ENCODE measurements around the gene TLCD4. TPM values are rescaled to one million over a fixed set of nuclear protein-coding genes. Genes with fewer than 3 reads are reported as not detected.

The TLCD4 gene
- total RNA-seq, 1 donor from 2014 or later: 5.7 TPM

- Histone ChIP-seq H3K27me3 (no peaks in the 10 kb centered on the region), H3K79me2 (ENCODE audit: low read depth) (no peaks in the 10 kb centered on the region), H3K27ac (no peak overlapping the region), H3K36me3 (no peaks in the 10 kb centered on the region), H3F3A (ENCODE audit: low read depth) (no peaks in the 10 kb centered on the region), H2AFZ (replicated peaks) (no peak overlapping the region), H3K4me1 (no peaks in the 10 kb centered on the region), H3K4me3 (no peak overlapping the region), H3K9ac (no peak overlapping the region), H3K9me3 (ENCODE audit: low read depth) (no peaks in the 10 kb centered on the region), H3K4me2 (no peak overlapping the region), H4K20me1 (ENCODE audit: low read depth) (no peaks in the 10 kb centered on the region)
- Mint-ChIP-seq H3K4me3 (no peak overlapping the region), H3K36me3 (no peaks in the 10 kb centered on the region), H3K4me1 (no peaks in the 10 kb centered on the region), H3K27ac (no peak overlapping the region), H3K9me3 (no peaks in the 10 kb centered on the region), H3K27me3 (ENCODE audit: insufficient read depth, low read depth) (peaks cover 2% of the 10 kb centered on the region)
- DNase-seq (ENCODE audit: low spot score): no peak
- TF ChIP-seq, protein P1, sequence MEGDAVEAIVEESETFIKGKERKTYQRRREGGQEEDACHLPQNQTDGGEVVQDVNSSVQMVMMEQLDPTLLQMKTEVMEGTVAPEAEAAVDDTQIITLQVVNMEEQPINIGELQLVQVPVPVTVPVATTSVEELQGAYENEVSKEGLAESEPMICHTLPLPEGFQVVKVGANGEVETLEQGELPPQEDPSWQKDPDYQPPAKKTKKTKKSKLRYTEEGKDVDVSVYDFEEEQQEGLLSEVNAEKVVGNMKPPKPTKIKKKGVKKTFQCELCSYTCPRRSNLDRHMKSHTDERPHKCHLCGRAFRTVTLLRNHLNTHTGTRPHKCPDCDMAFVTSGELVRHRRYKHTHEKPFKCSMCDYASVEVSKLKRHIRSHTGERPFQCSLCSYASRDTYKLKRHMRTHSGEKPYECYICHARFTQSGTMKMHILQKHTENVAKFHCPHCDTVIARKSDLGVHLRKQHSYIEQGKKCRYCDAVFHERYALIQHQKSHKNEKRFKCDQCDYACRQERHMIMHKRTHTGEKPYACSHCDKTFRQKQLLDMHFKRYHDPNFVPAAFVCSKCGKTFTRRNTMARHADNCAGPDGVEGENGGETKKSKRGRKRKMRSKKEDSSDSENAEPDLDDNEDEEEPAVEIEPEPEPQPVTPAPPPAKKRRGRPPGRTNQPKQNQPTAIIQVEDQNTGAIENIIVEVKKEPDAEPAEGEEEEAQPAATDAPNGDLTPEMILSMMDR (IDR thresholded peaks at IDR 0.05): no peak
- TF ChIP-seq EZH2 (IDR thresholded peaks at IDR 0.05) (no peak), EZH2phosphoT487 (IDR thresholded peaks at IDR 0.05) (no peak)
These were observed 19.0 kb upstream of the TLCD4 start for GRCh38 chr1:95098196-95098595.

- no peak for DNase-seq (ENCODE audit: low spot score)
- H4K20me1 ChIP-seq (ENCODE audit: low read depth): no peaks in the 10 kb centered on the region
- TF ChIP-seq EZH2phosphoT487 (IDR thresholded peaks at IDR 0.05) (no peak), EZH2 (IDR thresholded peaks at IDR 0.05) (no peak)
- TF ChIP-seq, protein P1 (IDR thresholded peaks at IDR 0.05): no peak
- Mint-ChIP-seq H3K4me3 (no peak overlapping the region), H3K27me3 (ENCODE audit: insufficient read depth, low read depth) (peaks cover 2% of the 10 kb centered on the region), H3K27ac (no peak overlapping the region), H3K4me1 (no peaks in the 10 kb centered on the region), H3K9me3 (peaks cover 2% of the 10 kb centered on the region), H3K36me3 (no peaks in the 10 kb centered on the region)
- no peak overlapping the region for H2AFZ ChIP-seq (replicated peaks)
- H3K4me2 ChIP-seq: no peak overlapping the region
- H3K4me3 ChIP-seq: no peak overlapping the region
- no peaks in the 10 kb centered on the region for H3K36me3 ChIP-seq
- H3K27me3 ChIP-seq: no peaks in the 10 kb centered on the region
- H3K4me1 ChIP-seq: no peaks in the 10 kb centered on the region
- H3K9ac ChIP-seq: no peak overlapping the region
- H3K9me3 ChIP-seq (ENCODE audit: low read depth): no peaks in the 10 kb centered on the region
- no peak overlapping the region for H3K27ac ChIP-seq
- no peaks in the 10 kb centered on the region for H3K79me2 ChIP-seq (ENCODE audit: low read depth)
- H3F3A ChIP-seq (ENCODE audit: low read depth): no peaks in the 10 kb centered on the region
These were observed 8.4 kb upstream of the TLCD4 start for GRCh38 chr1:95108792-95109191.

GRCh38 chr1:95111014-95111413 lies 6.1 kb upstream of the TLCD4 start:
- Histone ChIP-seq H3F3A (ENCODE audit: low read depth) (no peaks in the 10 kb centered on the region), H2AFZ (replicated peaks) (no peak overlapping the region), H3K9me3 (ENCODE audit: low read depth) (no peaks in the 10 kb centered on the region), H3K27ac (no peak overlapping the region), H4K20me1 (ENCODE audit: low read depth) (no peaks in the 10 kb centered on the region), H3K79me2 (ENCODE audit: low read depth) (no peaks in the 10 kb centered on the region), H3K4me2 (no peak overlapping the region), H3K4me1 (no peaks in the 10 kb centered on the region), H3K4me3 (no peak overlapping the region), H3K27me3 (no peaks in the 10 kb centered on the region), H3K36me3 (no peaks in the 10 kb centered on the region), H3K9ac (no peak overlapping the region)
- no peak overlapping the region for H3K27ac Mint-ChIP-seq
- no peaks in the 10 kb centered on the region for H3K36me3 Mint-ChIP-seq
- DNase-seq (ENCODE audit: low spot score): no peak
- no peaks in the 10 kb centered on the region for H3K4me1 Mint-ChIP-seq
- no peak overlapping the region for H3K4me3 Mint-ChIP-seq
- no peaks in the 10 kb centered on the region for H3K9me3 Mint-ChIP-seq
- no peak for TF ChIP-seq EZH2phosphoT487 (IDR thresholded peaks at IDR 0.05)
- TF ChIP-seq, protein P1 (IDR thresholded peaks at IDR 0.05): no peak
- peaks cover 2% of the 10 kb centered on the region for H3K27me3 Mint-ChIP-seq (ENCODE audit: insufficient read depth, low read depth)
